Activated T-cell treated with anti-CD3 and anti-CD28 coated beads for 1 hour (primary cell): Measurements from ENCODE around the gene PRPF18.
"Not testable (repeated sequence)": the region's sequence is repeated elsewhere in the genome, so short reads cannot be mapped to it uniquely, and the experiment has no call there.

Experiments
- DNase-seq: peaks from one replicate; pipeline ENCODE4 v3.0.0-alpha.2; 2020; ENCODE audit warnings: low read depth

Gene PRPF18, protein sequence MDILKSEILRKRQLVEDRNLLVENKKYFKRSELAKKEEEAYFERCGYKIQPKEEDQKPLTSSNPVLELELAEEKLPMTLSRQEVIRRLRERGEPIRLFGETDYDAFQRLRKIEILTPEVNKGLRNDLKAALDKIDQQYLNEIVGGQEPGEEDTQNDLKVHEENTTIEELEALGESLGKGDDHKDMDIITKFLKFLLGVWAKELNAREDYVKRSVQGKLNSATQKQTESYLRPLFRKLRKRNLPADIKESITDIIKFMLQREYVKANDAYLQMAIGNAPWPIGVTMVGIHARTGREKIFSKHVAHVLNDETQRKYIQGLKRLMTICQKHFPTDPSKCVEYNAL

DNA sequence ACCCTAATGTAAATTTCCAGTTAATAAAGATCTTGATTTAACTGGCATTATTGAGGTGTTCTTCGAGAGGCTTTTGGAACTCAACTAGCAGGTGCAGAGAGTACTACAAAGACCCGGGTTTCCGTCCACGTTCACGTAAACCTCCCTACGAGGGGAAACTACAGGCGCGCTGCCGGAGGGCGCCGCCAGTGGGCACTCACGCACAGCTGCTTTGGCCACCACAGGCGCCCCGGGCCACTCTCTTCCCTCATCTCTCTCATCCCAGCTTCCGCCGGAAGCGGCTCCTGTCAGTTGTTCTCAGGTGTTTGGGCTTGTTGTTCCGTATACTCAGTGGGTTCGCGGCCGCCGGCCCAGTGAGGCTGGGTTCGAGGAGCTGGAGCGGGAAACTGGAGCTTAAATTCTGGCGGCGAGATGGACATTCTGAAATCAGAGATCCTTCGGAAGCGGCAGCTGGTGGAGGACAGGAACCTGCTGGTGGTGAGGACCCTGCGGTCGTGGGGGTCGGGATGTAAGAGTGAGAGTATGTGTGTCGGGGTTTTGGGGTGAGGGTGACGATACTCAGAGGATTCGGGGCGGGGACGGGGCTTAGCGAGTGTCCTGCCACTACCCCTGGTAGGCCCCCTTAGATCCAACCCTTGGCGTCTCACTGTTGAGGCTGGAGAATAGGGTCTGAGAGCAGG is at the start of gene PRPF18:
Gene PRPF18, plus strand, starts transcription at position 290 of the 680 bp plus-strand sequence. Its CDS starts 122 bp downstream, at position 412.
- peak; percentile 91 for DNase-seq

DNA sequence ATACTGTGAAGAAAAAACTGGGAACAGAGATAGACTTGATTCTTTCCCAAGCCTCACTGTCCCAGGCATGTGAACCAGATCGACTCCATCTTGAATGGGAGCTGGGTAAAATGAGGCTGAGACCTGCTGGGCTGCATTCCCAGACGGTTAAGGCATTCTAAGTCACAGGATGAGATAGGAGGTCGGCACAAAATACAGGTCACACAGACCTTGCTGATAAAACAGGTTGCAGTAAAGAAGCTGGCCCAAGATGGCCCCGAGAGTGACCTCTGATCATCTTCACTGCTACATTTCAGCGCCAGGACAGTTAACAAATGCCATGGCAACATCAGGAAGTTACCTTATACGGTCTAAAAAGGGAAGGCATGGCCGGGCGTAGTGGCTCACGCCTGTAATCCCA is 48.8 kb upstream of the PRPF18 start:
- DNase-seq, result not testable (repeated sequence)

DNA sequence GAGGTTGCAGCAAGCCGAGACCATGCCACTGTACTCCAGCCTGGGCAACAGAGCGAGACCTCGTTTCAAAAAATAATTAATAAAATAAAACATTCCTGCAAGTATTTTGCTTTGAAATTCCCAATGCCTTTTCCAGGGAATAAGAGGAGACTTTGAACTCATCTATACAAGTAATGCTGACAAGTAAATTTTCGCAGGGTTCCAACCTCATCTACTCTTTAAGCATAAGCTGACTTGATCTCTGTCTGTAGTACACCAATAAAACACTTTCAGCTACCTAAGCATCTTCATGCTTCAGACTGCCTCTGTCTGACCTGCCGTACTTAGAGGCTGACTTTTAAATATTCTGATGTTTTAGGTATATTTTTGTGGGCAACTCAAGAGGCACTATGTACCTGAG is 44.2 kb upstream of the PRPF18 start:
- no peak for DNase-seq

DNA sequence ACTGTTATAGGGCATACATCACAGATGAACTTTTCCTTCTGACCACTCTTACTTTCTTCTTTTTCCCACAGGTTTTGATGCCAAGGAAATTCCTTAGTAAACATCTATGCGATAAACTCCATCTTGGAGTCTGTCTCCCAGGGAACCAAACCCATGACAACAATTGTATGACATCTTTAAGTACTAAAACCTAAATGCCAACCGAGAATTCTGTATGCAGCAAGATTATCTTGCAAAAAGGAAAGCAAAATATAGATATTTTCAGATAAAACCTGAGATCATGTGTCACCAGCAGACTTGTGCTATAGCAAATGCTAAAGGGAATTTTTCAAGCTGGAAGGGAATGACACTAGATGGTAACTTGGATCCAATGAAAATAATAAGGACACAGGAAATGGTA is 36.0 kb upstream of the PRPF18 start:
- DNase-seq, result no peak

DNA sequence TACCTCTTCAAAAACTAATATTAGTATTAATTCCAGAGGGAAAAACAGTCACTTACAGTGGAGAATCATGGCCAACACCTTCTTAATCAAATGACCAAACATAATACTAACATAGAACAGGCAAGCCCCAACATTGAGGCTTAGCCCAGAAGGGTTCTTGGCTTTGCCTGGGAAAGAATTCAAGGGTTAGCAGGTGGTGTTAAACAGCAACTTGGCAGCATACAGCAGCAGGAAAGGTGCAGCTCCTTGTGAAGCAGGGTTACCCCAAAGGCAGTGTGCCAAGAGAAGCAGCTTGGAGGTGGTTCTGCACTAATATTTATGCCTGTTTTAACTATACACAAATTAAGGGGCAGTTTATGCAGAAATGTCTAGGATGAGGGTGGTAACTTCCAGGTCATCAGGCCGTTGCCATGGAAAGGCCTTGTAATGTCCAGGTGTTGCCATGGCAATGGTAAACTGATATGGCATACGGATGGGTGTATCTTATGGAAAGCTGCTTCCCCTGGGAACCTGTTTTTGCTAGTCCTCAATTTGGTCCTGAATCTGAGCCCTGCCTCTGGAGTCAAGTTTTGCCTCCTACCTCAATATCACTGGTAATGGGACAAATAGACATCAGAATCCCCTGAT is 30.8 kb upstream of the PRPF18 start:
- DNase-seq, result no peak

DNA sequence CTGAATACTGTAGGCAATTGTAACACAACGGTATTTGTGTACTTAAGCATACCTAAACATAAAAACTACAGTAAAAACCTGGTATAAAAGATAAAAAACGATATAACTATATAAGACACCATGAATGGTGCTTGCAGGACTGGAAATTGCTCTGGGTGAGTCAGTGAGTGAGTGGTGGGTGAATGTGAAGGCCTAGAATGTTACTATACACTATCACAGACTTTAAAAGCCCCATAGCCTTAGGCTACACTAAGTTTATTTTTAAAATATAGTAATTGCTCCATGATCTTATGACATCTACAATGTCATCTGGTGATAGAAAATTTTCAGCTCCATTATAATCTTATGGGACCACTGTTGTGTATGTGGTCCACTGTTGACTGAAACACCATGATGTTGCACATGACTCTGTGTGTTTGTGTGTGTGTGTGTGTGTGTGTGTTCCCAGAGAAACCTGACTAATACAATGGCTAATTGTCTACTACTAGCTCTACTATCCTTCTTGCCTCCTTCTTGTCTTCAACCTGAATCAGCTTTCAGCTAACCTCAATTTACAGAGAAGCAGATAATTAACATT is 27.6 kb upstream of the PRPF18 start:
- no peak for DNase-seq

DNA sequence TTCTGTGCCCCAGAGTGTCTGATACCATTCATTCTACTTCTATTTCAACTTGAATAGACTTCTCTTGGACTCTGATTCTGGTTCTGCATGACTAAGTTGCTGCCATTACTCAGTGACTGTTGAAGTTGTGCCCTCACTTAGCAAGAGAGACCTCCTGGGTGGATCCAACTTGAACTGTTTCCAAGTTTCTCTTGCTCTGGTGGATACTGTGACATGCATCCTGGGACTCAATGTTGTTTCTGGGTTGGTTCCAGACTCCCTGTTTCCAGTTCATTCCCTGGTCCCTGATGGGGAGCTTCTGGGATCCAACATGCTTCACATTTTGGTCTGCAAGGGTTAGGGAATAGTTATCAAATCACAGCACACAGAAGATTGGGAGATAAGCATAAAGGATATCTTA is 26.2 kb upstream of the PRPF18 start:
- DNase-seq, result no peak

DNA sequence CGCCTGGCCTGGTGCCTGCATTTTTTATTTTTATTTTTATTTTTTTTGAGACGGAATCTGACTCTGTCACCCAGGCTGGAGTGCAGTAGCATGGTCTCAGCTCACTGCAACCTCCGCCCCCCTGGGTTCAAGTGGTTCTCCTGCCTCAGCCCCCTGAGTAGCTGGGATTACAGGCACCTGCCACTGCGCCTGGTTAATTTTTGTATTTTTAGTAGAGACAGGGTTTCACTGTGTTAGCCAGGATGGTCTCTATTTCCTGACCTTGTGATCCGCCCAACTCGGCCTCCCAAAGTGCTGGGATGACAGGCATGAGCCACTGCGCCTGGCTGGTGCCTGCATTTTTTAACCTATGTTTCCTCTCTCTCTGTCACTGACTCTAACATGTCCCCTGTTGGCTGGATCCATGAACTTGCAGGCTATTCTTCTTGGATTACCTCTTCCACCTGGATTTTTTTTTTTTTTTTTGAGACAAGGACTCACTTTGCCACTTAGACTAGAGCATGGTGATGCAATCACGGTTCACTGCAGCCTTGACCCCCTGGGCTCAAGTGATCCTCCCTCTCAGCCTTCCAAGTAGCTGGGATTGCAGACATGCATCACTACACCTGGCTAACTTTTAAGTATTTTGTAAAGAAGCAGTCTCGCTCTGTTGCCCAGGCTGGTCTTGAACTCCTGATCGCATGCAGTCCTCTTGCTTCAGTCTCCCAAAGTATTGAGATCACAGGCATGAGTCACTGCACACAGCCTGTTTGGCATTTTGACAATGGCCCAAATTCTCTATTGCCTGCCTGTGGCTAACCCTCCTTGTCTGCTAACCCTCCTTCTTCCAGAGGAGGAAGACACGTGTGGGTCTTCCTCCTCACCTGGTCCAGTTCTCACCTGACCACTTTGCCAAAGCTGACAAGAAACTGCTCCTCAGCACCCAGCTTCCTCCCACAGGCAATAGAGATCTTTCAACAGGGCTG is 23.0 kb upstream of the PRPF18 start:
- DNase-seq, result no peak

DNA sequence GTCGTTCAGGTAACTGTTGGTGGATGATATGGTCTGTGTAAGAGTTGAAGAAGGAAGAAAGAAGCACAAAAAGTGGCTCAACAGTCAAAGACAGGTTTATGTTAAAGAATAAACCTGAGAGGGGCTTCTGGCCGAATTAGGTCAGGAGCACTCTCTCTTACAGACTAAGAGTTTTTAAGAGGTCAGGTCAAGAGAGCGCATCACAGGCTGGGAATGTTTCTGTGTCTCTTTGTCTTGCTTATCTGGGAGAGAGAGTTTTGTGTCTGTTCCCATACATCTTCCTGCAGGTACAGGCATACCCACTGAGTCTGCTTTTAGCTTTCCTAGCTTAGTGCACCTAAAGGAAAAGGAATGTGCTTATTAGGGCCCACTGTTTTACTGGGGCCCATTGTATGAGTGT is 22.2 kb upstream of the PRPF18 start:
- no peak for DNase-seq

DNA sequence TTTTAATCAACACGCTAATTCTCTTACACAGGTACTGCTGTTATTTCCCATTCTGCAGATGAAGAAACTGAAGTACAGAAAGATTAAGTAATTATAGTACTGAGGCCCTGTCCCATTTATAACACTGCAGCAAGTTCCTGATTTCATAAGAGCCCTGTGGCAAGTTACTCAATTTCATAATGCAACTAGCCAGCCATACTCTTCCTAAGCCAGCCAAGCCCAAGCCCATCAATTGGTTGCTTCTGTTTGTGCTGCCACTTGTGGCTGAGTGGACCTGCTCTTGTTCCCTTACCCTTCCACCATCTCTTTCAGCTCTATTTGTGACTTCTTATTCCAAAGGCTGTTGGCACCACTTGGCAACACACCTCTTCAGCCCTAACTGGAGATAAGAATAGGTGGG is 19.7 kb upstream of the PRPF18 start:
- DNase-seq, result no peak

DNA sequence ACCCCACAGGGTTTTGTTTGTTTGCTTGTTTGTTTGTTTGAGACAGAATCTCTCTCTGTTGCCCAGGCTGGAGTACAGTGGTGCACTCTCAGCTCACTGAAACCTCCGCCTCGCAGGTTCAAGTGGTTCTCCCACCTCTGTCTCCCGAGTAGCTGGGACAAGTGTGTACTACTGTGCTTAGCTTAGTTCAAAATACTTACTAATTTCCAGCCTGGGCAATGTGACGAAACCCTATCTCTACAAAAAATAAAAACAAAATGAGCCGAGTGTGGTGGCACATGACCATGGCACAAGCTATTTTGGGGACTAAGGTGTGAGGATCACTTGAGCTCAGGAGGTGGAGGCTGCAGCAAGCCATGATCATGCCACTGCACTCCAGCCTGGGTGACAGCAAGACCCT is 15.2 kb upstream of the PRPF18 start:
- no peak for DNase-seq

DNA sequence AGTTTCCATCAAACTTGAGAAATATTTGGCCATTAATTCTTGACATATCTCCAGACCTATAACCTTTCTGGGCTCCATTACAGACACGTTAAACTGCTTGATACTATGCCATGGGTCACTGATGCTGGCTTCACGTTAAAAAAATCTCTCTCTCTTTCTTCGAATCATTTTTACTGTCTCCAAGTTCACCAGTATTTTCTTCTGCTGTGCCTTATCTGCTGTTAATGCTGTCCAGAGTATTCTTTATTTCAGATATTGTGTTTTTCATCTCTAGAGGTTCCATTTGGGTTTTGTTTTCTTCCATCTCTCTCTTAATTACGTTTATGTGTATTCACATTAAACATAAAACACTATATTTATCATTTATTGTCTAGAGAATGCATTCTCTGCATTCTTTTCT is 12.8 kb upstream of the PRPF18 start:
- no peak for DNase-seq

DNA sequence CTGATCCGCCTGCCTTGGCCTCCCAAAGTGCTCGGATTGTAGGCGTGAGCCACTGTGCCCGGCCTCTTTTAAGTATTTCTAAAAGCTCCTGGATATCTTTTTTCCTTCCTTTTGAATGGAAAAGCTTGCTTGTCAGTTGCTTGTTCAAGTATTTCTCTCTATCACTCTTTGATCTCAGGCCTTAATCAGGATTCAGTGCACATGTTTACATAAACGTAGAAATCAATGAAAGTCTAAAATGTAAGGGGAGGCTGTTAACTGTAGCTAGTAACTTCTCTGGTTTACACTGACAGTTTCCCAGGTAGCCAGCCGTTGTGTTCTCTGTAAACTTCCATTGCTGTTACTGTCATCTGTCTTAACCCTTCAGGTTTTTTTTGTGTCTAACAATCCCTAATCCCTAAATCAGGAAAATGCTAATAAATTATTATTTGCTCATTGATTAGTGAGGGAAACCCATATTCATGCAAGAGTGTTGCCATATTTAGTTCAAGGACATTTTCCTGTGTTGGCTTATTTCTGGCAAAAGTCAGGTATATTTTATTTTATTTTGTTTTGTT is 1.5 kb upstream of the PRPF18 start:
- no peak for DNase-seq

DNA sequence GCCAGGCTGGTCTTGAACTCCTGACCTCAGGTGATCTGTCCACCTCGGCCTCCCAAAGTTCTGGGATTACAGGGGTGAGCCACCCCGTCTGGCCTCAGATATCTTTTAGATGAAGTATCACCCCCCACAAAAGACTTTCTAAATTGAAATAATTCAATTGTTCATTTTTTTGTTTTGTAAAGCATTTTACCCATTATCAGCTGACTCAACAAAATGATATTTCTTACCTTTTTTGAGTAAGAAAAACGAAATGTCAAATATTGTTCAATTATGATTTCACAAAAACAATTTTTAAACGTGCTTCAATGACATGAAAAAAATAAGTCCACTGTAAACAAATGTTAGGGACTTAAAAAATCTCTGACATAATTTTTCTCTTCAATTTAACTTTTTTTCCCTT is 822 bp upstream of the PRPF18 start:
- no peak for DNase-seq

DNA sequence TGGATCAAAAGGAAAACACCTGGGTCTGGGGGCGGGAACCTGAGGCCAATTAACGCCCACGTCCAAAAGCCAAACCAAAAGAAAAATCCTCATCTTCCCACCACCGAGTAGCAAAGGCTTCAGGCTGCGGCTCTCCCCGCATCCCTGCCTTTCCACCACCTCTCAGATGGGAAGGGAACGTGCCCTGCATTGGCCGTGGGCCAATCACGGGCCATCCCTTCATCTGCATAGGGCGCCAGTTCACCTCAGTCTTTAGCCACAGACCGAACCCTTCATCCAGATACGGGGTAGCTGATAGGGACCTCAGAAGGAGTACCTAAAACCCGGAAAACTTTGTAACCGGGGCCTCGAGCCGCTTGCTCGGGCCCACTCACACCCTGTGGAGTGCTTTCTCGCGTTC is 626 bp downstream of the PRPF18 start:
- no peak for DNase-seq

DNA sequence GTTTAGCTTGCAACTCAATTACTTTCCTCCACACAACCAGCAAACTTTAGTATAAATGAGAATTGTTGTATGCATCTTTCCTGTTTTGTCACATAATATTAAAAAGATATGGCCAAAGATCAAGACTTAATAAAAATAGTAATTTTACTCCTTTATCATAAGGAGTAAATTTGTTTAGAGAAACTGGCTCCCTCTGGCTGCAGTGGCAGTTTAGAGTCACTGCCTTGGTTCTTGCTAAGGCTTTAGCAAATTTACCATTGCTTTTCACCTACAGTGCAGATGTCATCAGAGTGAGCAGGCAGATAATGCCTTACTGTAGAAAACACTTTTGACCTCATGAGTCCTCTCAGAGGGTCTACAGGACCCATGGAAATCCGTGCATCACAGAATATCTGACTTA is 2.6 kb downstream of the PRPF18 start:
- no peak for DNase-seq

DNA sequence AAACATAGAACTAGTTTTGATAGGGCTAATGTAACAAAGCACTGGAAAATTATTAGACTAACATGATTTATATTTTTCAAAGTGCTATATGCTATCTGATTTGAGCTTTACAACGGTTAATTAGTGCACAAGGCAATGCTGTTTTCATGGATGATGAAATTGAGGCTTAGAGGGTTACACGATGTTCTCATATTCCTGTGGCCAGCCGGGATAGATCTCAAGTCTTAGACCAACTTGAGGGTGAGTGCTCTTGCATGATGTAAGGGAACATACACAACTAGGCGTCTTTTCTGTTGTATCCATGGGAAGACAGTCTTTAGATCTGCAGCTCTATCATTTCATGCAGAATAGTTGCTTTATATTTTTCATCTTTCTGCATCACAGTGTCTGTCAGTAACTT is 4.1 kb downstream of the PRPF18 start:
- DNase-seq, result no peak

DNA sequence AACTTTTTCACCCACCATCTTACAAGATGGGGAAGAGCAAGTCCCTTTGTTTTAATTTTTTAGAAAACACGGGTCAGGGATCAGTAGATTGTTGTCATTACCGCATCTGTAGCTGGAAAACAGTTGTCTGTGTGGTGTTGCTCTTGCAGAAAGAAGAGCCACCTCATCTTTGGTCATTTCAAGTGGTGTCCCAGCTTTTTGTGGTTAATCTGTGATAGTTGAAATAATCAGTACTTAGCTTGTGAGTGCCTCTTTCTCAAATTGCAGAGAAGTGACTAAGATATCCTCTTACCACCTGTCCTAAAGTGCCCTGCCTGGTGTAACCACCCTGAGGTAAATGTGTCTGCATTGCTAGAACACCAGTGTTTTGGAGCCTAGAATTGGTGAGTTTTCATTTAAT is 5.5 kb downstream of the PRPF18 start:
- no peak for DNase-seq

DNA sequence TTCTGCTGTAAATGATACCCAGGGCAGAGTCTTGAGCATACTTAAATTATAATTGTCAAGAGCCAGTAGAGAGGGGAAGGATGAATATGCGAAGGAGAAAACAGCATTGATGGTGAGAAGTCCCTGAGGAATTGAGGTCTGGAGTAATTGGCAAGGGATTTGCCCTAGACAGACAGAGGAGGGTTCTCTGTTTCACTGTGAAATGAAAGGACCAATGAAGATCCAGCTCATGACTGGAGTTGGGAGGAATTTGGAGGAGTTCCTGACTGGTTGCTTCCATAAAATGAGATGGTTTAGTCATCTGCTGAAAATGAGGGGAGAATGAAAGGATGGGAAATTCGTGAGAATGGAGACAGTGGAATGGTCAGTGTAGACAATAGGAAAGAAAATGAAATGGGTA is 6.8 kb downstream of the PRPF18 start:
- DNase-seq, result no peak

DNA sequence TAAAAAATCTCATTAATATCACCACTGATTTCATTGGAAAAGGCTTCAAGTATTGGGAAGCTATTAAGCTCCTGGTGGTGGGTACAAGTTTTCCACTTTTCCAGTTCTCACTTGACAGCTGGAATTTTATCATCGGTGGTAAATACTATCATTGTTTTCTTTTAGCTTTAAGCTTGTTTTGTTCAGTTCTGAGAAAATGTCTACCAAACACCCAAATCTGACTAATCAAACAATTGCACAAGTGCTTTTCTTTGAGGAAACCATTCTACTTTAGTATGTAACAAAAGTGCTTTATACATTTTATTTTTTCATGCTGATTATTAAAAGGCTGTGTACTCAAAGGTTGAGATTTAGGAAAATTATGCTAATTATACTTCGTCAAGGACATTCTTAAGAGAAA is 7.9 kb downstream of the PRPF18 start:
- no peak for DNase-seq

DNA sequence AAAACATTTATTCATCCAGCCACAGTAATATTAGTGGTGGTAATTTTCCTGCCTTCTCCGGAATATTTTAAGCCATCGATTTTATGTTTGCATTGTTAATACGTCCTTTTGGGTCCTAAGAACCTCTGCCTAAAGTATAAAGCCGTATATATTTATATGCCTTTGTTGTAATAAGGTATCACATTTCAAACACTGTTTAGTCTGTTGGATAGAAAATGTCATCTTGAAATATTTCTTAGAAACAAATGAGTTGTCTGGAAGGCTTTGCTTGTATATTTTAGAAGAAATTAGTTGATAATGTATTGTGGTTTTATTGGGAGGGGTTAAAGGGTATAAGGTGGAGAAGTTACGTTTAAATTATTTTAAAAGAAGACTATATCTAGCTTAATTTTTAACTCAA is 11.1 kb downstream of the PRPF18 start:
- no peak for DNase-seq
